Globus pallidus (tissue), 1 donor: ENCODE results near the gene FAM170B.

Experiments used
- DNase-seq: peaks from one replicate; pipeline ENCODE4 v3.0.0-alpha.2; 2015; ENCODE audit warnings: low spot score

Gene FAM170B

DNA sequence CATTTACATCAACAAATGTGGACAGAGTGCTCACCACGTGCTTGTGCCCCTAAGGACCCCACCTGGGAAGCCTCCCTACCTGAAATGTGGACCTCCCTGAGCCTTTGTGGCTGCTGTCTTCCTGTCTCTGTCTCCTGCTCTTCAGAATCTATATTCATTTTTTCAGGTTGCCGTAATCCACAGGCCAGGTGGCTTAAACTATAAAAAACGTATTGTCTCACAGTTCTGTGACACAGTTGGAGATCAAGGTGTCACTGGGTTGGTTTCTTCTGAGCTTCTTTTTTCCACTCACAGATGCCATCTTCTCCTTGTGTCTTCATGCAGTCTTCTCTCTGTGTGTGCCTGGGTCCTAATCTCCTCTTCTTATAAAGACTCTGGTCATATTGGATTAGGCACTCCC is 12.9 kb downstream of the FAM170B start:
- no peak for DNase-seq

DNA sequence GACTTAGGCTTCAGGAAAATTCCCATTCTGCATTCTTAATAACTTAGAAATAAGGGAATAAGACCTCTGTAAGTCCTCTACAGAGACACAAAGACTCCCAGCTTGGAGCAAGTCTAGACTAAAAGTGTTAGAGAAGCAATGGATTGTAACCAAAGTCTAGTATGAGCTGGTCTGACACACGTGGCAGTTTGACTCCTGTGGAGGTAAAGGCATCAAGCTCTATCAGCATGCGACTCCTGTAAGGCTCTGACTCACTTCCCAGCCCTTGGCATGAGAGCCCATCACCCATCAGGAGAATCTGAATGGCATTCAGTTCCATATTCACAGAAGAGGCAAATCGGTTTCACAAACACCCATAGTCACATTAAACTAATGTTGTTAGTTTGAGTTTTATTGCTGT is 14.1 kb downstream of the FAM170B start:
- no peak for DNase-seq

DNA sequence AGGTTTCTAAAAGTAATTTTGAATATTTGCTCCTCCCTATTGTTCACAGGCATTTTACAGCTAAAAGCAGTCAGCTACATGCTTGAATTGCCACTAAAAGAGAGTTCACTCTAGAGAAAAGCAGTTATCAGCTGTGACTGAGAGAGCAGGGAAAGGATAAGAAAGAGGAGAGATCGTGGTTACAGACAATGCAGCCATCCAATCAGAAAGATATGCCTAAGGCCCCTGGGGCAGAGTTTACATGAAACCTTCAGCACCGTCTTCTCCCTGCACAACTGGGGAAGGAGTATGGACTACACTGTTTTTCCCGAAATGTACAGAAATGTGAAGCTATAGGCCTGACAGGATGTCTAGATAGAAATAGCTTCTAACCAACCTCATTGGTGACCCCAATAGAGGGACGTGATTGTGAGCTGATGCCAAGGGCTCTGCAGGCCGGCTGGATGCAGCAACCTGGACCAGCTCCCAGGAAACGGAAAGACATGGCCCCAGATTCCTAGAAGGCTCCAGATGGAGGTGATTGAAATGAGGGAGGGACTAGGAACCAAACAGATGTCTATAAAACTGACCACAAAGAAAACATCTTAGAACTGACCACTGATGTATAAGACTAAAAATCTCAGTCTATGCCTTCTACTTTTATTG is 15.3 kb downstream of the FAM170B start:
- DNase-seq, result no peak

DNA sequence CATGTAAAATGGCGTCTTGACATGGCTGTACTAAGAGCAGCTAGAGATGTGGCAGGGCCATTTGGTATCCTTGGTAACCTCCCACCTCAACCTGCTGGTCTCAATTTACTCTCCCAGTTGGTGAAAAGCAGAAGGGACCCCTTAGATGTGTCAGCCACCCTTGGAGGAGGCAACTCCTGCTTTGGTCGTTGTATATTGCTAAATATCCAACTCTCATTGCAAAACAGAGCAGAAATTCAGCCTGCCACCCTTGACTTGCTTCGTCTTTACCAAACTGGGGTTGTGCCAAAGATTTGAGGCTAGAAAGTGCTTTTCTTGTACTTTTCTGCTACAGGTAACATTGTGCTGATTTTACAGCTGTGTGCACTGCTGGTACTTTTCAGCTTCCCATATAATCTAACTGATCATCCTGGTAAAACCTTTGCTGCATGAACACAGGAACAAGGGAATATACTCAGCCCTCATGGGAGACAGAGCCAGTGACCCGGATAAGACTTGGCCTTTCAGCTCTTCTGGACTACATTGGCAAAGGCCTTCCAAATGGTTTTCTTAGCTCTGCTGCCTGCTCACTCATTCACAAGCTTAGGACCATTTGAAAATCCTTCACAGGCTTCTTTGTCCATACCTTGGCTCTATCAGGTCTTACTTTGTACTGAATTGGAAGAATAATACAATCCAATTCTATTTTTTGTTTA is 16.3 kb downstream of the FAM170B start:
- DNase-seq, result no peak

DNA sequence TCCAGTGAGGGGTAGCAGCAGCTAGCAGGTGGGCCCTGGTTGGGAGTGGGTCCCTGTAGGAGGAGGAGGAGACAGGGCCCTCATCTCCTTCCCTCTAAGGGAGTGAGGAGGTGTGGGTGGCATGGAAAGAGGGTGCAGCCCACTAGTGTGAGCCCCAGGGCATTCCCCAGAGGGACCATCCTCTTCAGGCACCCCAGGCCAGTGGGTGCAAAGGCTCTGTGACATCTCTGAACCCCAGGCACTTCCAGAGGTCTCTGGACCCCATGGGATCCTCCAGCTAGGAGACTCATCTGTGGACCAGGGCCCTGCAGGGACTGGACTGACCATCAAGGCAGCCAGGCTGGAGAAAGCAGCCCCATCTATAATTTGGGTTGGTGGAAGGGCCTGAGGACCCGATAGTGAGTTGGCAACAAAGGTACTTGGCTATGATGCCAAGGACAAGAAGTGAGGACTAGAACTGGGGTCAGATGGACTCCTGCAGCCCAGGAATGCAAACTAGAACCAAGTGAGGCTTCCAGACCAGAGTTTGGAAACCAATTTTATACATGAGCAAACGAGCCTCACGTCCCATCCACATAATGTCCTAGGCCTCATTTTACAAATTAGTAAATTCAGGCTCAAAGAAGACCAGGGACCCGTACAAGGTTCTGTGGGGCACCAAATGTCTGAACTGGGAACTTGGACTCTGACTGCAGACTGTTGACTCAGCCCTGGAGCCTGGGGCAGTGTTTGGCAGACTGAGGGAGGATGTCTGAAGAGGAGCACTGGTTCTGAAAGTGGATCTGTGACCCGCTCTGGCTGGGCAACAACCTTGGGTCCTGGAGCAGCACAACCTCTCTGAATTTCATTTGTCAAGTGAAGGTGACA is 17.1 kb downstream of the FAM170B start:
- DNase-seq, result no peak

DNA sequence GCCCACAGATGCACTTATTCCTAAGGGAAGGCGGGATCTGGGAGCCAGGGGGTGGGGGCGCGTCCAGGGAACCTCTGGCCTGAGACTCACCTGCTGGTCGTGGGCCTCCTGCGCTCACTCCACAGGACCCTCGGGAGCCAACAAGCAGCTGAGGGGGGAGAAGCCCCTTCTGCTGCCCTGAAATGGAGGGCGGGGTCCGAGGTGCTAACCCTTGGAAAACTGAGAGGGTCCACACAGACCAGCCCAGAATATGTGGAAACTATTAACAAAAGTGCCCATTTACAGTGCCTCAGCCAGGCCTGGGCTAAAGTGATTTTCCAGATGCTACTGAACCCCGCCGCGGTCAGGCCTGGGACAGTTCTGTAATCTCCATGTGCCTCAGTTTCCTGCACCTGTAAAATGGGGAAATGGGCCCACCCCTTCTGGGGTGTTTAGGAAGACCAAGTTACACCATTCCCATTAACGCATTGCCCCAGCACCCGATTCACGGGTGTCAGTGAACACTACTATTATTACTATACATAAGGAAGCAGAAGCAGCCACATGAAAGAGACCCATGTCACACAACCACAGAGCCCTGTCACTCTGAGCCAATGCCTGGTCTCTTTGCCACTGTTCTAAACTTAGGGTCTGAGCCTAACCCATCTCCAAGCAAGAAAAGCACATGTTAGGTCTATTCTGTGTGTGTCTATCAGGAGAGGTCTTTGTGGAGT is 17.9 kb downstream of the FAM170B start:
- DNase-seq, result no peak

DNA sequence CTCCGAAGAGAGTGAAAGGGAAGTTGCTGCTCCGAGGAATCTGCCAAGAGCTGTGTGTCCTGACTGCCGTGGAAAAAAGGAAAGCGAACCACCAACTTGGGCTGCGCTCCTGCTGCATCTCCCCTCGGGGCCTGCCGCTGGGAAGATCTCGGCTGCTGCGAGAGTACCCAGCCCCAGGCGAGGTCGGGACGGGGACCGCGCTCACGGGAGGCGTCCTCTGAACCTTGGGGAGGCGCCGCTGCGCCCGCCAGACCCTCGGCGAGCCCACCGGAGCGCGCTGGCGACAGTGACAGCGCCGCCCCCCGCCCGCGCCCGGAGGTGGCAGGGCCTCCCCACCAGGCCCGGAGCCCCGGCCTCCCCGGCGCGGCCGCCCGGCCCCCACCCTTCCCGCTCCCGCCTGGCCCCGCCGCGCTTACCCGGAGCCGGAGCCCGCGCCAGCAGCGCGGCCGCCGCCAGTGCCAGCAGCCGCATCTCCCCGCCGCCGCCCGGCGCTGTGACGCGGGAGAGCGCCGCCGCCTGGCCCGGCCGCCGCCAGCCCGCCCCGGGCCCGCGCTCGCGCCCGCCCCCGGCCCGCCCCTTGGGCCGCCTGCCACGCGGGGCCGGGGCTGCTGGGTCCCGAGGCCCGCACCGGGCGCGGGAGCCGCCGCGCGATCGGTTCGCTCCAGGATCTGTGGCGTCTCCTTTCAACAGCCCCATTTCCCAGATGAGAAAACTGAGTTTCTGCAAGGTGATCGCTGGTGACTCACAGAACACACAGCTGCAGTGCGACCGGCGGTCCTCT is 18.6 kb downstream of the FAM170B start, which contains the start of gene VSTM4:
VSTM4 (minus strand) TSS at position 508 of the 781 bp plus-strand sequence; CDS start at position 471, 37 bp downstream.
- peak; percentile 59 for DNase-seq

DNA sequence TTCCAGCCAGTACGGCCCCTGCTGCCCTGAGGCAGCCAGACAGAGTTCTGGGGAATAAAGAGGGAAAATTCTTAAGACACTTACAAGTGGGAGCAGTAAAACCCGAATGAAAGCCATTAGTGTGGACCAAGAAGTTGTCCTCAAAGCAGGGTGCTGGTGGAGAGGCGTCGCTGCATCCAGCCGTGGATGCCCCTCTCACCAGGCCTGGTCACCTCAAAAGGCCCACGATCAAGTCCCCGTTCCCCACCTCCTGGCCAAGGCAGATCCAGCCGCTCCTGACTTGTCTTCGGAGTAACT is 19.2 kb downstream of the FAM170B start:
- DNase-seq, result peak; percentile 41

DNA sequence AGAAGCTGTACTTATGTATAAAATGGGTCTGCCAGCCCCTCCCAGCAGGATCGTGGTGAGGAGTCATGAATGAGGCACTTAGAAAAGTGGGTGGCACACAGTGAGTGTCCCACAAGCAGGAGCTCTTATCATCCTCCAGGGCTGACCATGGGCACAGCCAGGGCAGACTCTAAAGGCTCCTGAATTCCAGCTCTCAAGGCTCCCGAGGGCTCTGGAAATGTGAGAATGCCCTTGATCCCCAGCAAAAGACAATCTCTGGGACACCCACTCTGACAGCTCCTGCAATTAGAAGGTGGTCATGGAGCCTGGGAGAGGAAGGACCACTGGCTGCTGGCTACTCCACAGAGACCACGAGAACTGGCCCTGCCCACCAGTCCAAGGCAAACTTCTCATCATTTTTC is 20.1 kb downstream of the FAM170B start:
- no peak for DNase-seq

DNA sequence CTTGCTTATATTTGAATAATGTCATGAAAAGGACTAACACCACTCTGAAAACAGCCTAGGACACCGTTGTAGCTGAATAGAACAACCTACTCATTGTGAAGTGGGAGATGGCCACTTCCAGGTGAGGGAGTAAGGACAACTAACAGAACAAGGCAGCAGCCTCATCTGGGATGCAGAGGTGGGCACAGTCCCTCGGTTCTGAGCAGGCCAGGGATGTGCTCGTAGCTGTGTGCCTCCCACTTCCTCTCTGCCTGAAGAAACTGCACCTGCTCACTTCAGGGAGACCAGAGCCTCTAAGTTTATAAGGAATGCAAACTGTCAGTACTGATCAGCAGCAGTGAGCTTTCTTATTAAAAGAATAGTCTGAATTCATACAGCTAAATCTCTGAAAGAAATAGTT is 21.0 kb downstream of the FAM170B start:
- no peak for DNase-seq

DNA sequence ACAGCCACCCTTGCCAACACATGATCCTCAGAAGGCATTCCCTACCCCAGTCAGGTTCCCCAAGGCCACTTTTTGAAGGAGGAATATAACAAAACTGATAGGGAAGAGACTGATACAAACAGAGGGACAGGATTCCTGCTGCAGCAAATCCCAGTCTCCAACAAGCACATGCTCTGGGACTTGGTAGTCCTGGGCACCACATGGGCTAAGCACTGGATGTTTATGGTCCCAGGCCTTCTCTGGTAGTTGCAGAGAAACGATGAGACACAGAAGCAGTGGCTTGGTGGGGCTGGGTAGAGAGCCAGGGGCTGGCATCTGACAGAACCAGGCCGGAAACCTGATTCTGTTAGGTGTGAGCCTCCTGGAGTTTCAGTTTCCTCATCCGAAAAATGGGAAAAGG is 21.7 kb downstream of the FAM170B start:
- no peak for DNase-seq

DNA sequence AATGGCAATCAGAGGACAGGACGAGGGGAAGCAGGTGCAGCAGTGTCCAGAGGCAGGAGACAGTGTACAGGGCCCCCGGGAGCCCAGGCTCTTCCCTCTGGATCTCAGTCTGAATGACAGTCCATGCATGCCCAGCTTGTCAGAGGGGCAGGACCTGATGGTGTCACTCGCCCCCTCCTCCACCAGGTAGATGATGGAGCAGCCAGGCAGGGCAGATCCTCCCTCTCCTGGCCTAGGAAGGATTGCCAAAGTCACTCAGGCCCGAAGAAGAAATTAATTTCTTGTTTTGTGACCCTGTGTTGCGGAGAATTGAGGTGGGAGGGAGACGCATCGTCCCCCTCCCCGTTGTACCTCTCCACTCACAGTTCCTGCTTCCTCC is 22.5 kb downstream of the FAM170B start:
- DNase-seq, result no peak

DNA sequence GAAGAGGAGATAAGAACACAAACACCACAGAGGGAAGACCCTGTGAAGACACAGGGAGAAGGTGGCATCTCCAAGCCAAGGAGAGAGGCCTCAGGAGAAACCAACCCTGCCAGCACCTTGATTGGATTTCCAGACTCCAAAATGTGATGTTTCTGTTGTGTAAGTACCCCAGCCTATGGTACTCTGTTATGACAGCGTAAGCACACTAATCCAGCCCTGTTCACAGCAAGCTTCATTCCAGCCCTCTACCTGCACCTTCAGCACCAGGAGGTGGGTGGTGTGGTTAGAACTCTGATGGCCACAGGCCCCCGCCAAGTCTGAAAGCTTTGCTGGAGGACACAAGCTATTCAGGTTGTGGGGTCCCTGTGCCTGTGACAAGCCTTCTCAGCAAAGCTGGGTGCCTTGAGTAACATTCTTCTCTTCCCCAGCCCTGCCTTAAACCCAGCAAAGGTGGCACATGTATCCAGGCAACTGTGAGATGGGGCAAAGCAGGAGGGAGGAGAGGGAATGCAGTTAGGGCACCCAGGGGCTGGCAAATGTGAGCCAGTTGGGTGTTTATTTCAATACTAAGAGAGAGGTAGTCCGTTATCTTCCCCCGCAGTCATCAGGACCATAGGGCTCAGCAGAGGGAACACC is 23.0 kb downstream of the FAM170B start:
- no peak for DNase-seq

DNA sequence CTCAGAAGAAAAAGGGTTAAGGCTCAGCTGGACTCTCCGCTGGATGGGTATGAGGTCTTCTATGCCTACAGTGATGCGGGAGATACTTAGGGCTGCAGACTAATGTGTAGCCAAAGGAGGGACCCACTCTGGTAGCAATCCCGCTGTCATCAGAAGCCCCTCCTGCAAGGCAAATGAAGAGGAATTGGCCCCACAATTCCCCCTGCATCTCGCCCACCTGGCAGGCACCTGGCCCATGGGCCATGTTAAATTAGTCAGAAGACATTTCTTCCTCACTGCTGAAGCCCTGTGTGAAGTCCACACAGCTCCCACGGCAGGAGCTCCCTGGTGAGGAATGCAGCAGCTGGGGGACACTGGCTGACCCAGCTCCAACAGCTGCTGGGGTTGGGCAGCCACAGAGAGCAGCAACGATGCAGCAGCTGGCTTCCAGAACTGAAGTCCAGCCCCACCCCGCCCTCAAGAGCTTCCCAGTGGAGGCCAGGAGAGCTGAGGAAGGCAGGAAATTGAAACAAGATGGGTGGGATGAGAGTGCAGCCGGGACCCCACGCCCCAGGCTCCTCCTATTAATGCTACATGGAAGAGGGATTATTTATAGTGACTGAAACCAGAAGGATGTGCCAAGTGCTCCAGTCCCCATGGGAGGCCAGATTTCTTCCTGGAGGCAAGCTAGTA is 24.0 kb downstream of the FAM170B start:
- DNase-seq, result peak; percentile 26

DNA sequence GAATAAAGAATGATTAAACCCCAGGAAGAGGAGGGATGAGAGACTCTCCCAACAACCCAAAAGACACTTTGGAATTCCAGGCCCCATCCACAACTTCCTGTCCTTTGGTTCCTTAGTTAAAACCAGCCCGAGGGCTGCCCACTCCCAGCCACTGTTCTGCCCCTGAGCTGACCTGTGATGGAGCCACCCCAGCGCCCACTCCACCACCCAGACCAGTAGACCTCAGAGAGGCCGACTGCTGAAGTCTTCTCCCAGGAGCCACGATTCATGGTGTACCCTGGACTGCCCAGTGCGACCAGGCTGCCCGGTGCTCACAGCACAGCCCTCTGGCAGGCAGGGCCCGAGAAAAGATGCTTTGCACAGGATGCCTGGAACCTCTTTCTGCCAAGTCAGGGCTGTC is 25.2 kb downstream of the FAM170B start:
- DNase-seq, result no peak

DNA sequence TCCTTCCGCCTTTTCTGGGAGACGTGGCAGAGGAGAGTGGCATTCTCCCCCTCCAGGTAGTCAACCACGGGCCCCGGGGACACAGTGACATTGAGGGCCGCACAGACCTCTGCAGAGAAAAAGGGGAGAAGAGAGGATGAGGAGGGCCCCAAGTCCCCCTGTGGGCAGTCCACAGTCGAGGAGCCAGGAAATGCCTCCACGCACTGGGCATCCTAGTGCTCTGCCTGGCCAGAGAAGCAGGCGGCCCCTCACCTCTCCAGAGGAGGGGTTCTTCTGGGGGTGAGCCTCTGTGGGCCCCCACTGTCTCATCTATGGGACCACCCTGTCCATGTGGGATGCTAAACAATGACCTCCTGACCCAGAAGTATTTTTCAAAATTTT is 25.9 kb downstream of the FAM170B start:
- DNase-seq, result no peak

DNA sequence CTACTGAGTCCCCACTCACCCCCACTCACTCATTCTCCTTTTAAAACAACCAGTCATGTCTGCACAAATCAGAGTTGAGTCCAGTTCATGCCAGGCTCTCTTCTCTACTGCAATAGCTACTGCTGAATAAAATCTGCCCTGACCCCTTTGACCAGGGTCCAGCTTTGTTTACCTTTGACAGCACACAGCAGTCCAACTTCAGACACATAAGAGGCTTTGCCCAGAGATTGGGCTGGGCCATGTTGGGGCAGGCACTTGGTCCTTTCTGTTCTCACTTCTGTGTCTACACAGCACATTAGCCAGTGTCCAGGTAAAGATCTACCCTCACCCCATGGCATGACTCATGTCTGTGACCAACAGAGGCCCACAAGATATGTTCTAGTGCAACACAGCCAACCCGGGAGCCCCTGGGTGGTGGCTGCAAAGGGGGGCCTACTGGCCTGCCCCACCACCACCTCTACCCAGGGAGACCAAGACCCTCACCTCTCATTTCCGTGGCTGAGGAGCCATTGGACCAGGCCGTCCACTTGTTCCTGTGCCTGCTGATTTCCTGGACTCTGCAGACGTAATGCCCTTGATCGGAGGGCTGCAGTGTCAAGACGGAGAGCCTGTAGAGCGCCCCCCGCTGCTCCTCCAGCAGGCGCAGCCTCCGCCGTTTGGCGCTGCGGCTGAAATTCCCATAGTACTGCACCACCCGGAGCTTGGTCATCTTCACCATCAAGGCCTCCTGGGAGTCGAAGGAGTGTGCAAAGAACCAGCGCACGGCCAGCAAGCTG is 26.5 kb downstream of the FAM170B start:
- no peak for DNase-seq

DNA sequence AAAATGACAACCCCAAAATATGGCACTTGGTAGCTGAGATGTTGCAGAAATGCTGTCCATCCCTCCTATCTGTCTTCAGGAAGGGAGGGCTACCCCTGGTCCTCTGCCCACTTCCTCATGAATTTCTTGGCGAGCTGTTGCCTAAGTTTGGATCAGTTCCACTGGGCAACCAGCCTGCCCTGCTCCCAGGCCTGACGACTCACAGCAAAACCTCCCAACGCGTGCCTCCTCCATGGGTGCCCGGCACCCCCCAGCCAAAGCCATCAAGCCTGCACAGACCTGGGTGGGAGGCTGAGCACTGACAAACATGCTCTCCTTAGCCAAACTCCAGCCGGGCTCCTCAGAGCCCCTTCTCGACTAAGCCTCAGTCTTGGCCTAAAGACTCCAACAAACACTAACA is 27.4 kb downstream of the FAM170B start:
- peak; percentile 54 for DNase-seq

DNA sequence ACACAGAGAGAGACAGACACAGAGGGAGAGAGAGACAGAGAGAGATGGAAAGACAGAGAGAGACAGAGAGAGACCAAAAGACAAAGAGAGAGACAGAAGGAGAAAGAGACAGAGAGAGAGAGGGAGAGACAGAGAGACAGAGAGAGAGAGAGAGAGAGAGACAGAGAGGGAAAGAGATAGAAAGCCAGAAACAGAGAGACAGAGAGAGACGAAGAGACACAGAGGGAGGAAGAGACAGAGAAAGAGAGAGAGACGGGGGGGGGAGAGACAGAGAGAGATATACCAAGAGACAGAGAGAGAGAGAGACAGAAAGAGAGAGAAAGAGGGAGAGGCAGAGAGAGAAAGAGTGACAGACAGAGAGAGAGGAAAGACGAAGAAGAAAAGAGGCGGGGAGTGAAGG is 28.7 kb downstream of the FAM170B start:
- DNase-seq, result no peak

DNA sequence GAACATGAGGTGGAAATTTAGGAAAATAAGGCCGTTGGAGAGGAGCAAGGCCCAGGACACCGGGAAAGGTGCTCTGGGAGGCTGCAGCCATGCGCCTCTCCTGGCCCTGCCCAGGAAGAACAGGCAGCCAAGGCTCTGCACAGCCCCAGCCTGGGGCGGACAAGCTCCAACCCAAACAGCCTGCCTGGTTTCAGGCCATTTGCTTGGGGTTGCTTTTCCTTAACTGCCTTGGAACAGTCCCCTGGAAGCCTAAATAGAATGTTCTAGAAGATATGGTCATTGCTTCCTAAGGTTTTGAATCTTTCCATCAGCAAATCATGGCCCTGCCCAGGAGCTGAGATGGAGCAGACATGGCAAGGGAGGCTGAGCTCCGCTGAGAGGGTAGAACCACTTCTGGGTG is 29.5 kb downstream of the FAM170B start:
- DNase-seq, result no peak
